GM12878 (cell line): ENCODE results near the gene LSM6. TPM values are rescaled to one million over a fixed set of nuclear protein-coding genes. Genes with fewer than 3 reads are reported as not detected.

ENCODE experiments used
- BCL11A ChIP-seq: IDR thresholded peaks from 2 replicates; pipeline ENCODE4 v1.6.1; 2011; ENCODE audit warnings: low read depth, low read length
- CHD1 ChIP-seq: IDR thresholded peaks from 2 replicates; pipeline ENCODE4 v1.6.1; 2012; ENCODE audit warnings: low read depth, low read length, improper control_type of control experiment
- FOXM1 ChIP-seq: IDR thresholded peaks from 2 replicates; pipeline ENCODE4 v1.6.1; 2012; ENCODE audit warnings: low read depth, mild to moderate bottlenecking, inconsistent platforms, low read length, moderate library complexity
- JUNB ChIP-seq: IDR thresholded peaks from 2 replicates; pipeline ENCODE4 v1.6.1; 2016; ENCODE audit warnings: antibody characterized with exemption, mild to moderate bottlenecking
- POLR2AphosphoS5 ChIP-seq: IDR thresholded peaks from 2 replicates; pipeline ENCODE4 v1.6.1; 2011; ENCODE audit warnings: mild to moderate bottlenecking, low read length, inconsistent platforms
- RFX5 ChIP-seq: IDR thresholded peaks from 2 replicates; pipeline ENCODE4 v1.6.1; 2011; ENCODE audit warnings: low read depth, low read length, improper control_type of control experiment
- TBL1XR1 ChIP-seq: IDR thresholded peaks from 2 replicates; pipeline ENCODE4 v1.6.1; 2012; ENCODE audit warnings: low read depth, low read length, improper control_type of control experiment
- ZBED1 ChIP-seq: IDR thresholded peaks from 2 replicates; pipeline ENCODE4 v1.6.1; 2016; ENCODE audit warnings: borderline replicate concordance
- ZNF217 ChIP-seq: fragments of 450-650 bp; IDR thresholded peaks from 2 replicates; pipeline ENCODE4 v1.6.1; 2017; ENCODE audit warnings: antibody characterized with exemption, mild to moderate bottlenecking
- ZZZ3 ChIP-seq: IDR thresholded peaks from 2 replicates; pipeline ENCODE4 v1.6.1; 2011; ENCODE audit warnings: low read depth; ENCODE audit not compliant: control insufficient read depth, insufficient read length
- polyA plus RNA-seq, 11 experiments: library from polyadenylated mRNA; depleted of rRNA in 4 of 11; unstranded in 6 of 11; stranded (reverse) in 5 of 11; fragments of >200 nt; fragmentation: Nextera tagmentation in 4 of 11; fragmentation: Illumina TruSeq in 1 of 11; extraction: Ambion mirVana in 4 of 11; extraction: Trizol in 1 of 11; gene quantifications; 1 replicate in 1 of 11; 2 replicates in 10 of 11; pipeline versions ENCODE4 v1.2.1 to v1.2.3, GENCODE V29; 2011 to 2016; ENCODE audit warnings: inconsistent platforms in 2 of 11, missing spikeins in 2 of 11, low read depth in 1 of 11
- total RNA-seq, 4 experiments: library from RNA; depleted of rRNA in 3 of 4; stranded (reverse); fragments of >200 nt in 3 of 4; fragmentation: Illumina TruSeq in 1 of 4; extraction: Trizol in 1 of 4; gene quantifications; 2 replicates each; pipeline versions ENCODE4 v1.2.1 to v1.2.3, GENCODE V29; 2013 to 2021
- TF ChIP-seq, protein P1 (sequence below): fragments of 450-650 bp; IDR thresholded peaks from 2 replicates; pipeline ENCODE4 v1.6.1; 2017; ENCODE audit warnings: mild to moderate bottlenecking, low read depth, inconsistent platforms; ENCODE audit not compliant: poor library complexity, severe bottlenecking
- TF ChIP-seq, protein P2 (sequence below): fragments of 450-650 bp; formaldehyde crosslinking; IDR thresholded peaks from 2 replicates; pipeline ENCODE4 v1.4.0; 2022; ENCODE audit warnings: mild to moderate bottlenecking, moderate library complexity
- TF ChIP-seq, protein P3 (sequence below): IDR thresholded peaks from 2 replicates; pipeline ENCODE4 v1.6.1; 2012; ENCODE audit warnings: low read length, inconsistent platforms
- TF ChIP-seq, protein P4 (sequence below): fragments of 450-650 bp; IDR thresholded peaks from 2 replicates; pipeline ENCODE4 v1.6.1; 2016; ENCODE audit warnings: mild to moderate bottlenecking

LSM6 gene
- total and polyA plus RNA-seq, 10 of the 15 experiments (the other 5 are each of a cell fraction or from before 2014, with no cell fraction given): 68.0 to 282 (median 229) TPM

DNA sequence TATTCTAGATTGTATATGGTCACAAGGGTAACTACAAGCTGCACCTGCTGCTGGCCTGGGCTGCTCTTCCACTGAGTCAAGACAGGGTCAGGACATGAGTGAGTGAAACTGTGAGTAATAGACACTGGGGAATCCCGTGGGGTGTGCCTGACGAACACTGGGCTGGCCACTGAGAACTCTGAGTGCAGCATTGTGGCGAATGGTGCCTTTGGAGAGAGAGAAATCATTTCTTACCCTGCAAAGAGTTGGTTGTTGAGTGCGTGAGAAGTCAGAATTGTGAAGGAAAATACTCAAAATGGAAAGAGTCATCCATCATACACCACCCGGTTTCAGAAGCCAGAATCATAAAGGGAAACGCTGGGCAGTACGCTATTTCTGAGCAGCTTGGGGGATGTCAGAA is 43.1 kb upstream of the LSM6 start (continued):
- TF ChIP-seq, protein P1, sequence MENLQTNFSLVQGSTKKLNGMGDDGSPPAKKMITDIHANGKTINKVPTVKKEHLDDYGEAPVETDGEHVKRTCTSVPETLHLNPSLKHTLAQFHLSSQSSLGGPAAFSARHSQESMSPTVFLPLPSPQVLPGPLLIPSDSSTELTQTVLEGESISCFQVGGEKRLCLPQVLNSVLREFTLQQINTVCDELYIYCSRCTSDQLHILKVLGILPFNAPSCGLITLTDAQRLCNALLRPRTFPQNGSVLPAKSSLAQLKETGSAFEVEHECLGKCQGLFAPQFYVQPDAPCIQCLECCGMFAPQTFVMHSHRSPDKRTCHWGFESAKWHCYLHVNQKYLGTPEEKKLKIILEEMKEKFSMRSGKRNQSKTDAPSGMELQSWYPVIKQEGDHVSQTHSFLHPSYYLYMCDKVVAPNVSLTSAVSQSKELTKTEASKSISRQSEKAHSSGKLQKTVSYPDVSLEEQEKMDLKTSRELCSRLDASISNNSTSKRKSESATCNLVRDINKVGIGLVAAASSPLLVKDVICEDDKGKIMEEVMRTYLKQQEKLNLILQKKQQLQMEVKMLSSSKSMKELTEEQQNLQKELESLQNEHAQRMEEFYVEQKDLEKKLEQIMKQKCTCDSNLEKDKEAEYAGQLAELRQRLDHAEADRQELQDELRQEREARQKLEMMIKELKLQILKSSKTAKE: peak; percentile 59
- TF ChIP-seq CHD1 (no peak), FOXM1 (peak; percentile 95), ZBED1 (peak; percentile 90), ZZZ3 (no peak), RFX5 (0 out of 2 replicates have a peak, but pooled peaks have one; percentile 15), ZNF217 (no peak), JUNB (peak; percentile 90), TBL1XR1 (0 out of 2 replicates have a peak, but pooled peaks have one; percentile 69), BCL11A (peak; percentile 86), POLR2AphosphoS5 (no peak)
- TF ChIP-seq, protein P2, sequence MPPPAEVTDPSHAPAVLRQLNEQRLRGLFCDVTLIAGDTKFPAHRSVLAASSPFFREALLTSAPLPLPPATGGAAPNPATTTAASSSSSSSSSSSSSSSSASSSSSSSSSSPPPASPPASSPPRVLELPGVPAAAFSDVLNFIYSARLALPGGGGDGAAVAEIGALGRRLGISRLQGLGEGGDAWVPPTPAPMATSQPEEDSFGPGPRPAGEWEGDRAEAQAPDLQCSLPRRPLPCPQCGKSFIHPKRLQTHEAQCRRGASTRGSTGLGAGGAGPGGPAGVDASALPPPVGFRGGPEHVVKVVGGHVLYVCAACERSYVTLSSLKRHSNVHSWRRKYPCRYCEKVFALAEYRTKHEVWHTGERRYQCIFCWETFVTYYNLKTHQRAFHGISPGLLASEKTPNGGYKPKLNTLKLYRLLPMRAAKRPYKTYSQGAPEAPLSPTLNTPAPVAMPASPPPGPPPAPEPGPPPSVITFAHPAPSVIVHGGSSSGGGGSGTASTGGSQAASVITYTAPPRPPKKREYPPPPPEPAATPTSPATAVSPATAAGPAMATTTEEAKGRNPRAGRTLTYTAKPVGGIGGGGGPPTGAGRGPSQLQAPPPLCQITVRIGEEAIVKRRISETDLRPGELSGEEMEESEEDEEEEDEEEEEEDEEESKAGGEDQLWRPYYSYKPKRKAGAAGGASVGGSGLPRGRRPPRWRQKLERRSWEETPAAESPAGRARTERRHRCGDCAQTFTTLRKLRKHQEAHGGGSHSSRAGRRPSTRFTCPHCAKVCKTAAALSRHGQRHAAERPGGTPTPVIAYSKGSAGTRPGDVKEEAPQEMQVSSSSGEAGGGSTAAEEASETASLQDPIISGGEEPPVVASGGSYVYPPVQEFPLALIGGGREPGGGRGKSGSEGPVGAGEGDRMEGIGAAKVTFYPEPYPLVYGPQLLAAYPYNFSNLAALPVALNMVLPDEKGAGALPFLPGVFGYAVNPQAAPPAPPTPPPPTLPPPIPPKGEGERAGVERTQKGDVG: no peak
- TF ChIP-seq, protein P3, sequence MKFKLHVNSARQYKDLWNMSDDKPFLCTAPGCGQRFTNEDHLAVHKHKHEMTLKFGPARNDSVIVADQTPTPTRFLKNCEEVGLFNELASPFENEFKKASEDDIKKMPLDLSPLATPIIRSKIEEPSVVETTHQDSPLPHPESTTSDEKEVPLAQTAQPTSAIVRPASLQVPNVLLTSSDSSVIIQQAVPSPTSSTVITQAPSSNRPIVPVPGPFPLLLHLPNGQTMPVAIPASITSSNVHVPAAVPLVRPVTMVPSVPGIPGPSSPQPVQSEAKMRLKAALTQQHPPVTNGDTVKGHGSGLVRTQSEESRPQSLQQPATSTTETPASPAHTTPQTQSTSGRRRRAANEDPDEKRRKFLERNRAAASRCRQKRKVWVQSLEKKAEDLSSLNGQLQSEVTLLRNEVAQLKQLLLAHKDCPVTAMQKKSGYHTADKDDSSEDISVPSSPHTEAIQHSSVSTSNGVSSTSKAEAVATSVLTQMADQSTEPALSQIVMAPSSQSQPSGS: peak; percentile 81; the same call in 1 of the 2 replicates
- TF ChIP-seq, protein P4, sequence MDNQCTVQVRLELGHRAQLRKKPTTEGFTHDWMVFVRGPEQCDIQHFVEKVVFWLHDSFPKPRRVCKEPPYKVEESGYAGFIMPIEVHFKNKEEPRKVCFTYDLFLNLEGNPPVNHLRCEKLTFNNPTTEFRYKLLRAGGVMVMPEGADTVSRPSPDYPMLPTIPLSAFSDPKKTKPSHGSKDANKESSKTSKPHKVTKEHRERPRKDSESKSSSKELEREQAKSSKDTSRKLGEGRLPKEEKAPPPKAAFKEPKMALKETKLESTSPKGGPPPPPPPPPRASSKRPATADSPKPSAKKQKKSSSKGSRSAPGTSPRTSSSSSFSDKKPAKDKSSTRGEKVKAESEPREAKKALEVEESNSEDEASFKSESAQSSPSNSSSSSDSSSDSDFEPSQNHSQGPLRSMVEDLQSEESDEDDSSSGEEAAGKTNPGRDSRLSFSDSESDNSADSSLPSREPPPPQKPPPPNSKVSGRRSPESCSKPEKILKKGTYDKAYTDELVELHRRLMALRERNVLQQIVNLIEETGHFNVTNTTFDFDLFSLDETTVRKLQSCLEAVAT: no peak
